OCI-LY7 (cell line): ENCODE data around the gene SLC9A9. TPM values are rescaled to one million over a fixed set of nuclear protein-coding genes. Genes with fewer than 3 reads are reported as not detected.

ENCODE experiments used
- BruUV-seq: library from RNA; stranded (reverse); fragments of 400-500 nt; replicated peaks from 2 replicates; lab custom pipeline; 2021; lab: Mats Ljungman, UMichigan
- CTCF ChIA-PET: fragments of 300-600 bp; sonication (Branson Sonifier 250); formaldehyde crosslinking; loops from one replicate; lab custom pipeline; 2022; ENCODE audit warnings: antibody characterized with exemption; ENCODE audit not compliant: unreplicated experiment; lab: Charles Lee
- POLR2A ChIA-PET: fragments of 300-600 bp; sonication (Branson Sonifier 250); formaldehyde crosslinking; loops from one replicate; lab custom pipeline; 2022; ENCODE audit warnings: antibody characterized with exemption; lab: Charles Lee
- DNase-seq: peaks from one replicate; pipeline ENCODE4 v3.0.0-alpha.2; 2015; ENCODE audit warnings: low spot score
- H2AFZ ChIP-seq: fragments of 200-600 bp; sonication (generic), shearing (Covaris generic); 2 replicates; pipeline ENCODE4 v1.6.1; 2014; ENCODE audit warnings: mild to moderate bottlenecking, antibody characterized with exemption, low read length, moderate library complexity
- H3K27ac ChIP-seq: fragments of 200-600 bp; sonication (generic); 2 replicates; pipeline ENCODE4 v1.5.1; 2014; ENCODE audit warnings: mixed run types, low read depth, mild to moderate bottlenecking, moderate library complexity, low read length, inconsistent platforms; ENCODE audit not compliant: poor library complexity, severe bottlenecking
- H3K36me3 ChIP-seq: fragments of 200-600 bp; sonication (generic); 2 replicates; pipeline ENCODE4 v1.6.1; 2014; ENCODE audit warnings: mild to moderate bottlenecking, antibody characterized with exemption, low read length, moderate library complexity, mixed read lengths; ENCODE audit not compliant: insufficient read depth
- H3K4me1 ChIP-seq: fragments of 200-600 bp; sonication (generic); 2 replicates; pipeline ENCODE4 v1.5.1; 2014; ENCODE audit warnings: mild to moderate bottlenecking, low read length; ENCODE audit not compliant: insufficient read depth, poor library complexity, severe bottlenecking
- H3K4me2 ChIP-seq: fragments of 200-600 bp; sonication (generic); 2 replicates; pipeline ENCODE4 v1.6.1; 2014; ENCODE audit warnings: mild to moderate bottlenecking, low read length
- H3K4me3 ChIP-seq: fragments of 200-600 bp; sonication (generic); 2 replicates; pipeline ENCODE4 v1.5.1; 2014; ENCODE audit warnings: mild to moderate bottlenecking, low read depth, low read length; ENCODE audit not compliant: poor library complexity, severe bottlenecking
- H3K79me2 ChIP-seq: fragments of 200-600 bp; sonication (generic); 2 replicates; pipeline ENCODE4 v1.6.1; 2016; ENCODE audit warnings: low read depth, mild to moderate bottlenecking, low read length, moderate library complexity, mixed read lengths; ENCODE audit not compliant: insufficient read depth
- H3K9me2 ChIP-seq: fragments of 200-600 bp; sonication (generic); 2 replicates; pipeline ENCODE4 v1.6.1; 2016; ENCODE audit warnings: mild to moderate bottlenecking, low read length, mixed read lengths; ENCODE audit not compliant: insufficient read depth
- H3K9me3 ChIP-seq: fragments of 200-600 bp; sonication (generic); 2 replicates; pipeline ENCODE4 v1.6.1; 2014; ENCODE audit warnings: mild to moderate bottlenecking, mixed run types, low read length, mixed read lengths
- H4K20me1 ChIP-seq: fragments of 200-600 bp; sonication (generic); 2 replicates; pipeline ENCODE4 v1.6.1; 2014; ENCODE audit warnings: mild to moderate bottlenecking, antibody characterized with exemption, low read length, moderate library complexity, mixed read lengths; ENCODE audit not compliant: insufficient read depth
- EZH2phosphoT487 ChIP-seq: fragments of 200-600 bp; sonication (generic); IDR thresholded peaks from 2 replicates; pipeline ENCODE4 v1.6.1; 2018; ENCODE audit warnings: low read depth, borderline replicate concordance, mild to moderate bottlenecking, mixed run types, antibody characterized with exemption, low read length, moderate library complexity, mixed read lengths
- intact Hi-C: fragments of 100-400 bp; cut with micrococcal nuclease; formaldehyde crosslinking; loops from one replicate; pipeline ENCODE4 v1.10.0; 2022; ENCODE audit not compliant: unreplicated experiment
- total RNA-seq, 2 experiments: library from RNA; depleted of rRNA in 1 of 2; stranded (reverse); fragments of >200 nt in 1 of 2; shearing (Covaris generic) in 1 of 2; gene quantifications; 2 replicates each; pipeline ENCODE4 v1.2.3, GENCODE V29; 2014 to 2022
- TF ChIP-seq, protein P1 (sequence below): fragments of 200-600 bp; sonication (generic); conservative IDR thresholded peaks from 2 replicates; pipeline ENCODE4 v1.5.1; 2014; ENCODE audit warnings: mild to moderate bottlenecking, antibody characterized with exemption, low read length, moderate library complexity, mixed read lengths

Gene SLC9A9
- total RNA-seq, 2 experiments from 2014 or later: 9.3 to 14.8 TPM

DNA sequence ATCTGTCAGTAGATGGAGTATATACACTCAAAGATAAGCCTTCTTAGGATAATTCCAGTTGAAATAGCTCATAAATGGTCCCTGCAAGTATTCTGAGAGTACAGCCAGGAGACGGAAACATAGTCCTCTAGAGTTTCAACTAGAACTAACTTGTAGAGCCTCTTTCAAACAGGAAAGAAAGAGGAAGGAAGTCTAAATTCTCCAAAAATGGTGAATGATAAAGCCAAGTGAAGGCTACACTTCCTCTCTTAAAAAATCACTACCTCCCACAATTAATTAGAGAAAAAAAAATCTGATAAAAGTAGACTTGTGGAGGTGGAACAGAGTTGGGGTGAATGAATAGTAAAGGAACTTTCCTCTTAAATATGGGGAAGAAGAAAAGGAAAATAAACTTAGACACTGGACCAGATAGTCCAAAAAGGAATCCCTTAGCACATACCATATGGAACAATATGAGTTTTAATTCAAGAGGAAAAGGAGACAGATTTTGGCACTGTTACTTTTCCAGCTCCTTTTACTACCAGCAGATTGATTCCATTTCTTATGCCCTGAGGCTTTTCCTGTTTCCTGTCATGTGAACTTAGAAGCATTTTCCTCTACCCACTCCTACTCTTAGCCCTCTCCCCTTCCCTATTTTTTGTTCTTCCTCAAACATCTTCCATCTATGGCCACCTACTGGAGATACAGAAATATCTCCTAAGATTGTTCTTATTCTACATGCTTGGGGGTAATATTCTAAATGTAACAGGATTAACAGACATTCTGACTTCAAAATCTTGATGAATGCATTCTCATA, 521.1 kb downstream of the SLC9A9 start:
- no peaks in the 10 kb centered on the region for H3K36me3 ChIP-seq
- no peak overlapping the region for H3K4me3 ChIP-seq
- TF ChIP-seq, protein P1, sequence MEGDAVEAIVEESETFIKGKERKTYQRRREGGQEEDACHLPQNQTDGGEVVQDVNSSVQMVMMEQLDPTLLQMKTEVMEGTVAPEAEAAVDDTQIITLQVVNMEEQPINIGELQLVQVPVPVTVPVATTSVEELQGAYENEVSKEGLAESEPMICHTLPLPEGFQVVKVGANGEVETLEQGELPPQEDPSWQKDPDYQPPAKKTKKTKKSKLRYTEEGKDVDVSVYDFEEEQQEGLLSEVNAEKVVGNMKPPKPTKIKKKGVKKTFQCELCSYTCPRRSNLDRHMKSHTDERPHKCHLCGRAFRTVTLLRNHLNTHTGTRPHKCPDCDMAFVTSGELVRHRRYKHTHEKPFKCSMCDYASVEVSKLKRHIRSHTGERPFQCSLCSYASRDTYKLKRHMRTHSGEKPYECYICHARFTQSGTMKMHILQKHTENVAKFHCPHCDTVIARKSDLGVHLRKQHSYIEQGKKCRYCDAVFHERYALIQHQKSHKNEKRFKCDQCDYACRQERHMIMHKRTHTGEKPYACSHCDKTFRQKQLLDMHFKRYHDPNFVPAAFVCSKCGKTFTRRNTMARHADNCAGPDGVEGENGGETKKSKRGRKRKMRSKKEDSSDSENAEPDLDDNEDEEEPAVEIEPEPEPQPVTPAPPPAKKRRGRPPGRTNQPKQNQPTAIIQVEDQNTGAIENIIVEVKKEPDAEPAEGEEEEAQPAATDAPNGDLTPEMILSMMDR: no peak
- no peak for TF ChIP-seq EZH2phosphoT487
- intact Hi-C loops: no loop called here
- BruUV-seq: no TSS peak
- no peaks in the 10 kb centered on the region for H3K9me3 ChIP-seq
- H3K4me2 ChIP-seq: no peak overlapping the region
- CTCF ChIA-PET: no interaction called here
- H3K9me2 ChIP-seq: no peaks in the 10 kb centered on the region
- no peaks in the 10 kb centered on the region for H3K4me1 ChIP-seq
- H3K79me2 ChIP-seq: no peaks in the 10 kb centered on the region
- H3K27ac ChIP-seq: no peak overlapping the region
- no peak overlapping the region for H2AFZ ChIP-seq
- no peak for DNase-seq
- H4K20me1 ChIP-seq: no peaks in the 10 kb centered on the region
- POLR2A ChIA-PET: interaction anchor here (0.7 kb wide), 1 partner anchor 8 kb away, joined by 4 read pairs; no protein-coding TSS in a partner anchor

DNA sequence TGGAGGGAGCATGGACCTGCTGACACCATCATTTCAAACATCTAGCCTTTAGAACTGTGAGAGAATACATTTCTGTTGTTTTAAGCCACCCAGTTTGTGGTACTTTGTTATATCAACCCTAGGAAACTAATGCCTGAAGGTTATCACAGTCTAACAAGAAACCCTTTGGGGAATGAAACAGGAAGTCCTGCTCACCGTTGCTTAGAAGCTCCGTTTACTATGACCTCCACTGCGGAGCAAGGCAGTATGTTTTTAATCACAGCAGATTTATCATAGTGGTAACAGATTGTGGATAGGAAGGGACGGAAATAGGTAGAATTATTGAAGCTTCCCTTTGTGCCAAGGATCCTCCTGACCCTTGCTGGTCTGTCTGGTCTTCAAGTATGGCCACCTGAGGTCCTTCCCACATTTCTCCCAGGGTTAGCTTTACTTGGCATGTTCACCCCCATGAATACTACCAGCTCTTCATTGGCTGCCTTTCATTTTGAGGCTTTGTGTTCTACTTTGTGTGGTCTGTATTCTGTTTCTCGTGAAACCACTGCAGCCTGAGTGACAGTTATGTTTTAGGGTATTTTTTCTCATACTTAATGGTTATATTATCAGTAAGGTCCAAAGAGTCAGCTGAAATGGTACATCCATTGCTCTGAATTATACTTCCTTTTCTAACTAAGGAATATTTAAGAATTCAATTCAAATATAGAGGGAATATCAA, 527.1 kb downstream of the SLC9A9 start:
- intact Hi-C loops: no loop called here
- Histone ChIP-seq H3K27ac (no peak overlapping the region), H3K4me1 (no peaks in the 10 kb centered on the region), H3K4me3 (no peak overlapping the region), H3K9me3 (no peaks in the 10 kb centered on the region), H3K79me2 (no peaks in the 10 kb centered on the region), H3K9me2 (no peaks in the 10 kb centered on the region), H3K36me3 (no peaks in the 10 kb centered on the region), H3K4me2 (no peak overlapping the region), H2AFZ (no peak overlapping the region), H4K20me1 (no peaks in the 10 kb centered on the region)
- BruUV-seq: no TSS peak
- TF ChIP-seq, protein P1: no peak
- no peak for TF ChIP-seq EZH2phosphoT487
- ChIA-PET CTCF (no interaction called here), POLR2A (interaction anchor here (0.7 kb wide), 1 partner anchor 16 kb away, joined by 3 read pairs; no protein-coding TSS in a partner anchor)
- no peak for DNase-seq
